NCI-H2196 (cell line): ENCODE data around the gene APBA2.
A peak's percentile ranks its signal among the peaks of the same experiment; 100 is the strongest.
"Not testable (repeated sequence)": the region's sequence is repeated elsewhere in the genome, so short reads cannot be mapped to it uniquely, and the experiment has no call there.

Experiments
- DNase-seq: peaks from one replicate; lab custom pipeline; 2025; ENCODE audit not compliant: unreplicated experiment; lab: John Stamatoyannopoulos, UW

The APBA2 gene

DNA sequence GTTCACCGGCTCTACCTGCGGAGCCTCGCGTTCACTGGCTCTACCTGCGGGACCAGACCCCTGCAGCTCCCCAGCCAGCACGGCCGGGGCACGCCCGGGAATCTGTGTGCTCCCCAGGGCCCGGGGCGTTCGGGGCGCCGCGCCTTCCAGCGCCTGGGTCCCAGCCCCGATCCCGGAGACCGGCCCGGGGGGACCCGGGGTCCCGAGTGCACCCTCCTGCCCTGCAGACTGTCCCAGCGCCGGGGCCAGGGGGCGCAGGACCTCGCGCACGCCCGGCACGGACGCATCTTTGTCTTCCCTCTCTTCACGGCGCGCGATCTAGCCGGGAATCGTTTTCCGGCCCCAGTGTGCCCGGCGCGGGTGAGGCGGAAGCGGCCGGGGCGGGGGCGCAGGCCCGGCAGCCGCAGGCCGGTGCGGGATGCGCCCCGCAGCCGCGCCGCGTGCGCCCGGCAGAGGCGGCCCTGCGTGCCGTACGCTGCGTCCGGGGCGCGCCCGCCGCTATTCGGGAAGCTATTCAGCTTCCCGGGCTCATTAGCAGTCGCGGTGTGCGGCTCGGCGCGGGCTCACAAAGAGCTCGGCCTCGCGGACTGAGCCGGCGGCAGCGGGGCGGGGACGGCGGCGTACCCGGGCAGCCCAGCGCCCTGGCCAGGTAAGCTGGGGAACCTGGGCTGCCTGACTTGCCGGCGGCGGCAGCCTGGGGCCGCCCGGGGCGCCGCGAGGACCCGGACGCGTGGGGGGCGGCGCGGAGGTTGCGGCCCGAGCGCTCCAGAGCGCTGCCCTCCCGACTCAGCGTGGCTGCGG is at the start of gene APBA2:
APBA2 (plus strand) TSS at position 345 of the 801 bp plus-strand sequence. CDS start 167,911 bp downstream, outside the sequence.
- DNase-seq: peak; percentile 10

GRCh38 chr15:28840285-28840684 is 45.5 kb upstream of the APBA2 start:
- not testable (repeated sequence) for DNase-seq

DNA sequence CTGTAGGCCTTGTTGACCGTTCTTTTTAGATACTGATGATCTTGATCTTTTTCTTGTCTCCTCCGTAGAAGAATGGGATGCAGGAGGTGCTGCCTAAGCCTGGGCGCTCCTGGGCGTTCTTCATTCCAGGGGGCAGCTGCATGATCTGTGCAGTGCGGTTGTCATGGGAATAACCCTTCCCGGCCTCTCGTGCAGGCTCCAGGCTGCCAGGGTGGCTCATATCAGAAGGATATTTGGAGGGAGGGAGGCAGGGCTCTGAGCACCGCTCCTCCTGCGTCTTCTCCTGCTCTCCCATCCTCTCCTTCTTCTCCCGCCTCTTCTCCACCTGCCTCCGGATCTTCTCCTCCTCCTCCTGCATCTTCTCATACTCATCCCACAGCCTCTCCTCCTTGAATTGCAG is 43.6 kb upstream of the APBA2 start:
- not testable (repeated sequence) for DNase-seq

GRCh38 chr15:28843520-28843919 is 42.3 kb upstream of the APBA2 start:
- DNase-seq: not testable (repeated sequence)

DNA sequence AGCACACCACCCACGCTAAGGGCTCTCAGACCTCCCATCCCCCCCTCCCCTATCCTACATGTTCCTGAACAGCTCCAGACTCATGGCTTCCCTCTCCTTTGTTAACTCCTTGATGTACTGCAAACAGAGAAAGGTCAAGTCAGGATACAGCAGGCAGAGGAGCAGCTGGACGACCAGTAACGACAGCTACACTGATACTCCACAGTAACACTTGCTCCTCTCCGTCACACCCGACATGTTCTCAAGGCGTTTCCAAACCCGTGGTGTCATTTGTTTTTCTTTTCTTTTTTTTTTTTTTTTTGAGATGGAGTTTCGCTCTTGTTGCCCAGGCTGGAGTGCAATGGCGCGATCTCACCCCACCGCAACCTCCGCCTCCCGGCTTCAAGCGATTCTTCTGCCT is 41.6 kb upstream of the APBA2 start:
- not testable (repeated sequence) for DNase-seq

GRCh38 chr15:28847247-28847646 is 38.5 kb upstream of the APBA2 start:
- DNase-seq: not testable (repeated sequence)

- DNase-seq: not testable (repeated sequence)
These were observed 37.8 kb upstream of the APBA2 start for GRCh38 chr15:28847959-28848358.

- DNase-seq: not testable (repeated sequence)
These were observed 37.3 kb upstream of the APBA2 start, which contains the start of gene GOLGA6L7 for GRCh38 chr15:28848521-28848920. GOLGA6L7 (minus strand) TSS chr15:28848644; CDS start chr15:28848549, 95 bp downstream.

DNA sequence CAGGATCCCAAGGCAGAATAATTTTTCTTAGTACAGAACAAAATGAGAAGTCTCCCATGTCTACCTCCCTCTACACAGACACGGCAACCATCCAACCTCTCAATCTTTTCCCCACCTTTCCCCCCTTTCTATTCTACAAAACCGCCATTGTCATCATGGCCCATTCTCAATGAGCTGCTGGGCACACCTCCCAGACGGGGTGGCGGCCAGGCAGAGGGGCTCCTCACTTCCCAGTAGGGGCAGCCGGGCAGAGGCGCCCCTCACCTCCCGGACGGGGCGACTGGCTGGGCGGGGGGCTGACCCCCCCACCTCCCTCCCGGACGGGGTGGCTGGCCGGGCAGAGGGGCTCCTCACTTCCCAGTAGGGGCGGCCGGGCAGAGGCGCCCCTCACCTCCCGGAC is 36.5 kb upstream of the APBA2 start:
- DNase-seq: not testable (repeated sequence)

DNA sequence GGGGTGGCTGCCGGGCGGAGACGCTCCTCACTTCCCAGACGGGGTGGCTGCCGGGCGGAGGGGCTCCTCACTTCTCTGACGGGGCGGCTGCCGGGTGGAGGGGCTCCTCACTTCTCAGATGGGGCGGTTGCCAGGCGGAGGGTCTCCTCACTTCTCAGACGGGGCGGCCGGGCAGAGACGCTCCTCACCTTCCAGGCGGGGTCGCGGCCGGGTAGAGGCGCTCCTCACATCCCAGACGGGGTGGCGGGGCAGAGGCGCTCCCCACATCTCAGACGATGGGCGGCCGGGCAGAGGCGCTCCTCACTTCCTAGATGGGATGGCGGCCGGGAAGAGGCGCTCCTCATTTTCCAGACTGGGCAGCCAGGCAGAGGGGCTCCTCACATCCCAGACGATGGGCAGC is 36.0 kb upstream of the APBA2 start:
- DNase-seq: not testable (repeated sequence)

DNA sequence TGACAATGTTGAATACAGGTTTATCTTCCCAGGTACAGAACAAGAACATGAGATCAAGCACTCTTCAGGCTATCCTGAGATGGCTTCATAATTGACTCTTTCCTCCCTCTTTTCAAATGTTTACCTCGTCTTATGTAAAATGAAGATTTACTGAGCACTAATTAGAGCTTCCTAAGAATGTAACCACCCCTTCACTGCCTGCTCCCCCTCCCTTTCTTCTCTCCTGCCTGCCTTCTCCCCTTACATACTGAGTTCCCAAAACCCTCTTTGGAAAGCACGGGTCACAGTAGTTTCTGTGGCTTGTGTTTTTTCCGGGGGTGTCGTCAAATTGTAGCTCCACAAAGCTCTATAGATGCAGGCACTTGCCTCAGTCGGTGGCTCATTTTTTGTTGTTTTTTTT is 32.1 kb upstream of the APBA2 start:
- not testable (repeated sequence) for DNase-seq

DNA sequence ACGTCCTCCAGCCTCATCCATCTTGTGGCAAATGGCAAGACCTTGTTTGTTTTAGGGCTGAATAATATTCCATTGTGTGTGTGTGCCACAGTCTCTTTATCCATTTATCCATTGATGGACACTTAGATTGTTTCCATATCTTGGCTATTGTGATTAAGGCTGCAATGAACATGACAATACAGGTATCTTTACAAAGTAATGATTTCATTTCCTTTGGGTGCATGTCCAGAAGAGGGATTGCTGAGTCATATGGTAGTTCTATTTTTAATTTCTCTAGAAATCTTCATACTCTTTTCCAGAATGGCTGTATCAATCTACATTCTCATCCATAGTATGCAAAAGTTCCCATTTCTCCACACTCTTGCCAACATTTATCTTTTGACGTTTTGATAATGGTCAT is 31.2 kb upstream of the APBA2 start:
- DNase-seq: not testable (repeated sequence)

GRCh38 chr15:28861031-28861534 is 24.7 kb upstream of the APBA2 start:
- DNase-seq: no peak

DNA sequence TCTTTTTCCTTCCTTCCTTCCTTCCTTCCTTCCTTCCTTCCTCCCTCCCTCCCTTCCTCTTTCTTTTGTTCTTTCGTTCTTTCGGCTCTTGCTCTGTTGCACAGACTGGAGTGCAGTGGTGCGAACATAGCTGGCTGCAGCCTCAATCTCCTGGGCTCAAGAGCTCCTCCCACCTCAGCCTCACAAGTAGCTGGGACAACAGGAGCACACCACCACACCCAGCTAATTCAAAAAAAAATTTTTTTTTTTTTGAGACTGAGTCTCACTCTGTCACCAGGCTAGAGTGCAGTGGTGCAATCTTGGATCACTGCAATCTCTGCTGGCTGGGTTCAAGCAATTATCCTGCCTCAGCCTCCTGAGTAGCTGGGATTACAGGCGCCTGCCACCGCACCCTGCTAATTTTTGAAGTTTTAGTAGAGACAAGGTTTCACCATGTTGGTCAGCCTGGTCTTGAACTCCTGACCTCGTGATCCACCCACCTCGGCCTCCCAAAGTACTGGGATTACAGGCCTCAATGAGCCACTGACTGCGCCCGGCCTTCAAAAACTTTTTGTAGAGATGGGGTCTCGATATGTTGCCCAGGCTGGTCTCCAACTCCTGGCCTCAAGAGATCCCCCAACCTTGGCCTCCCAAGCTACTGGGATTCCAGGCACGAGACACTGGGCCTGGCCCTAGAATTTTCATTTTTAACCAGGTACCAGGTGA is 24.0 kb upstream of the APBA2 start:
- not testable (repeated sequence) for DNase-seq

DNA sequence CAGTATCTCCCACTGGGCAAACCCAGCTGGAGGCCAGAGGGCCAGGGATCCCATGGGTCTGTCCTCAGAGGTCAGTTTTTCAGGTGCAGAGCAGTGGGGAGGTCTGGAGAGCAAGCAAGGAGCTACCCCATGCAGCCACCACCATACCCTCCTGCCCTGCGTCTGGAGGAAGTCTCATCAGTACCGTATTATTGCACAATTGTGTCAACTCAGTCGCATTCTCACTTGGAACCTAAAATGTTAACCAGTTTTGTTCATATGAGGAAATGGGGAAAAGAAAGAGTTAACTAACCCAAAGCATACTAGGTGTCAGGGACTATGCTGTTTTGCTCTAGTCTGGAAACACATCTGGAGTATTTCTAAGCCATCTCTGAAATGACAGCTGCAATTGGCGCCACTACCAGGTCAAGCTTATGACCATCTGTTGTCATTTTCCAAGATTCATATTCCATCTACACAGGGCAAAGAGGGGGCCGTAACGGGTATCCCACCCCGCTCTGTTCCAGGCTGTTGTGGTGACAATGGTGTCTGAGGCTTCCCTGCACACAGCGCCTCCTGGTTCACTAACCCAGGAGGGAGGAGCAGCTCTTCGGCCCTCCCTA is 16.9 kb upstream of the APBA2 start:
- DNase-seq: no peak

DNA sequence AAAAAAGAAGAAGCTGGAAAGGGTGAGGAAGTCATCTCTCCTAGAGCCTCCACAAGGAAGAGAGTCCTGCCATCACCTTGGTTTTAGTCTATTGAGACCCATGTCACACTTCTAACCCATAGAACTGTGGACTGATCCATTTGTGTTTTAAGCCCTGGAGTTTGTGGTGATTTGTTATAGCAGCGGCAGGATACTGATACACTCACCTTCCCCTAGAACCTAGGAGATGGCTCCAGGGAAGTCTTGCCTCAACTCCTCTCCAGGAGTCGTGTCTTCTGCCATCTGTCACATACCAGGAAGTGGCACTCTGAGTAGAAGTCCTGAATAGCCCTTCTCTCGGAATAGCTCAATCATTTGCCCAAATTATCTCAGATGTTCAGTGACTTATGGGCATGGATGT is 14.6 kb upstream of the APBA2 start:
- DNase-seq: no peak

- DNase-seq: no peak
These were observed 12.8 kb upstream of the APBA2 start for GRCh38 chr15:28873006-28873405.

GRCh38 chr15:28873585-28874190 is 12.1 kb upstream of the APBA2 start:
- no peak for DNase-seq

DNA sequence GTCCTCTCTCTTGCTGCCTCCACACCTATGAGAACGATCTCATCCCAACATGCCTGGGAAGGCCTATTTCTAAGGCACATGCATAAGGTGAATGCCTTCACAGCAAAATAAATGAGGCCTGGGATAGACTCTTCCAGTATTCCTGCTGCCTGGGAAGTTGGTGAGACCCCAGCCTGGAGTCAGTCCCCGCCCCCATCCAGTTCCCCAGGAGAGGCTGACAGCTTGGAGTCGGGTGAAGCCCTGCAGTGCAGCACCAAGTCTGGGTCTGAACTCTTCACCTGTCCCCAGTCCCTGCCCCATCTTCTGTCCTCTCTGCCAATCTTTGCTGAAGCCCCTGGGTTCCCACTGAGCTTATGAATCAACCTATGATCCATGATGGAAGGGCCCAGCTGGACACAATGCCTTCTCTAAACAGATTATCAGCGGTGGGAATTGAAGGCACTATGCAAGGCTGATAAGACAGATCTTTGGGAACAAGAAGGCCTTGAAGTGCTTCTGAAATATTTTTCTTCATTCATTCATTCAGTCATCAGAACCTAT is 10.2 kb upstream of the APBA2 start:
- DNase-seq: no peak

- no peak for DNase-seq
These were observed 9.5 kb upstream of the APBA2 start for GRCh38 chr15:28876131-28876844.
